Activated CD4-positive, alpha-beta memory T cell treated with anti-CD3 and anti-CD28 coated beads for 36 hours (primary cell): Measurements from ENCODE around the gene UNC5B. TPM values are rescaled to one million over a fixed set of nuclear protein-coding genes. Genes with fewer than 3 reads are reported as not detected.

Source experiments
- CTCF ChIA-PET: fragments of 350-600 bp; sonication (Branson Sonifier 250); formaldehyde crosslinking; loops from one replicate; lab custom pipeline; 2021; ENCODE audit warnings: antibody characterized with exemption, inconsistent platforms; lab: Charles Lee
- POLR2A ChIA-PET: fragments of 350-600 bp; sonication (Branson Sonifier 250); formaldehyde crosslinking; loops from one replicate; lab custom pipeline; 2021; ENCODE audit warnings: antibody characterized with exemption; lab: Charles Lee
- DNase-seq: peaks from one replicate; pipeline ENCODE4 v3.0.0-alpha.2; 2020
- H3K27ac Mint-ChIP-seq: one replicate; pipeline ENCODE4 v1.8.0; 2021; ENCODE audit warnings: mixed read lengths
- H3K27me3 Mint-ChIP-seq: one replicate; pipeline ENCODE4 v1.8.0; 2021; ENCODE audit warnings: mixed read lengths
- H3K36me3 Mint-ChIP-seq: one replicate; pipeline ENCODE4 v1.8.0; 2021; ENCODE audit warnings: mixed read lengths
- H3K4me1 Mint-ChIP-seq: one replicate; pipeline ENCODE4 v1.8.0; 2021; ENCODE audit warnings: low read depth, mixed read lengths
- H3K4me3 Mint-ChIP-seq: one replicate; pipeline ENCODE4 v1.8.0; 2021; ENCODE audit warnings: mild to moderate bottlenecking, mixed read lengths
- H3K9me3 Mint-ChIP-seq: one replicate; pipeline ENCODE4 v1.8.0; 2021; ENCODE audit warnings: mixed read lengths
- intact Hi-C: fragments of 100-400 bp; cut with micrococcal nuclease; formaldehyde crosslinking; loops from one replicate; pipeline ENCODE4 v1.15.1; 2023
- total RNA-seq, 2 experiments: library from RNA; stranded (reverse); gene quantifications; one replicate each; pipeline ENCODE4 v1.2.3, GENCODE V29; 2021

The UNC5B gene
- total RNA-seq, 2 experiments from 2014 or later = 0.02 TPM; not detected in 1

DNA sequence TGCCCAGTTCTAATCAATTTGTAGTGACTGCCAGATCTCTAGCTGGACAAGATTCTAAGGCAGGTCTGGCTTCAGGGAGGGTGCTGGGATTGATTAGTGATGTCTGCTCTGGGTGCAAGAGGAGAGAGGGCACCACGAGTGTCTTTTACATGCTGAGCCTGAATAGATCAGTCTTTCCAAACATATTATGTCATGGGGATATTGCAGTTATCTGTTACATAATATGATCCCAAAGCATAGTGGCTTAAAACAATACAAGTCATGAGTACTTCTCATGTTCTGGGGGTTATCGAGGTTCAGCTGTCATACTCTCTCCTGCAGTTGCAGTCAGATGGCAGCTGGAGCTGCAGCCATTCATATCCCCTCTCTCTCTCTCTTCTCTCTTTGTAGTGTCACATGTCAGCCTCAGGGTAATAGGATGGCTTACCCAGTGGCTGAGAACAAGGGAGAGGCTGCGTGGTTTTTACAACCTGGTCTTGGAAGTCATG, 132.7 kb downstream of the UNC5B start:
- H3K36me3 Mint-ChIP-seq = no peaks in the 10 kb centered on the region
- no peak overlapping the region for H3K4me3 Mint-ChIP-seq
- intact Hi-C loops = no loop called here
- ChIA-PET CTCF (interaction anchor here (1.1 kb wide), 1 partner anchor 225 kb away, joined by 4 read pairs; no protein-coding TSS in a partner anchor), POLR2A (no interaction called here)
- DNase-seq = no peak
- H3K9me3 Mint-ChIP-seq = no peaks in the 10 kb centered on the region
- no peaks in the 10 kb centered on the region for H3K27me3 Mint-ChIP-seq
- no peaks in the 10 kb centered on the region for H3K4me1 Mint-ChIP-seq
- H3K27ac Mint-ChIP-seq = no peak overlapping the region

DNA sequence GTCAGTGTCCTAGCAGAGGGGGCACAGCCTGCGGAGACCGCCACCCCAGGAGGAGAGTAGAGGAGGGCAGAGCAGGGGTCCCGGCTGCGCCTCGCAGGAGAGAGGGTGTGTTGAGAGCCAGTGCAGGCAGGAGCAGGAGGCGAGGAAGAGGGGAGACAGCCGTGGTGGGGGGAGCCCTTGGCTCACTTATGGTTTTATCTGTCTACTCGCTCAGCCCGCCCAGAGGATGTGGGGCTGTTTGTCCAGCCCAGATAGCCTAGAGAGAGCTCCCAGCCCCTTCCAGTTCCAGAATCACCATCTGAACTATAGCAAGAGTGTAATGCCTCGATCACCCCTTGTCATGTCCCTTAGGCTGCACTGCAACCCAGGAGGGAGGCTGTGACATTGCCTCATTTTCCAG, 133.3 kb downstream of the UNC5B start:
- Mint-ChIP-seq H3K4me1 (no peaks in the 10 kb centered on the region), H3K9me3 (no peaks in the 10 kb centered on the region)
- POLR2A ChIA-PET = no interaction called here

DNA sequence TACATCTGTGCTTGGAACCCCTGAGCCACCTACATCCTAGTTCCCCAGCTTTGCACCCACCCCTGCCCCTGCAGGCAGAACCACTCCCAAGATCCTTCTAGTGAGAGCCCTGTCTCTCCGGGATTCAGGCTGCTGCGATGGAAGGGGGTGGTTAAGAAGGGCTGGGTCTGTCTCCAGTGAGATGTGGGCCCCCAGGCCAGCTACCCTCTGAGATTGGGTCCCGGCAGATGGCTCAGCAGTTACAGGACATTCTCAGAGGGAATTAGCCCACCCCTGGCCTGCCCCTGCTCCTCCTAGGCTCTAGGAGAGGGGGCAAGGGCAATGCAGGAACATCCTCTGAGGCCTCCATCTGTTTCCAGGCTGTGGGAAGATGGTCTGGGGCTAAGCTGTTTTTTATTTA, 134.4 kb downstream of the UNC5B start:
- H3K4me3 Mint-ChIP-seq = no peak overlapping the region
- no peak for DNase-seq
- H3K36me3 Mint-ChIP-seq = no peaks in the 10 kb centered on the region
- H3K27ac Mint-ChIP-seq = no peak overlapping the region
- H3K9me3 Mint-ChIP-seq = no peaks in the 10 kb centered on the region
- POLR2A ChIA-PET = no interaction called here
- CTCF ChIA-PET = interaction anchor here (1.2 kb wide), 1 partner anchor 224 kb away, joined by 3 read pairs; no protein-coding TSS in a partner anchor
- no peaks in the 10 kb centered on the region for H3K27me3 Mint-ChIP-seq
- H3K4me1 Mint-ChIP-seq = no peaks in the 10 kb centered on the region
- intact Hi-C loops = no loop called here

More for the DNA sequence above, 133.3 kb downstream of the UNC5B start:
- intact Hi-C loops = no loop called here
- H3K36me3 Mint-ChIP-seq = no peaks in the 10 kb centered on the region
- no peak for DNase-seq
- H3K4me3 Mint-ChIP-seq = no peak overlapping the region
- CTCF ChIA-PET = interaction anchor here (0.6 kb wide), 1 partner anchor 1313 kb away, joined by 3 read pairs; no protein-coding TSS in a partner anchor
- no peaks in the 10 kb centered on the region for H3K27me3 Mint-ChIP-seq
- H3K27ac Mint-ChIP-seq = no peak overlapping the region

- no peak overlapping the region for H3K27ac Mint-ChIP-seq
- H3K27me3 Mint-ChIP-seq = no peaks in the 10 kb centered on the region
- intact Hi-C loops = no loop called here
- H3K36me3 Mint-ChIP-seq = no peaks in the 10 kb centered on the region
- no peak overlapping the region for H3K4me3 Mint-ChIP-seq
- H3K4me1 Mint-ChIP-seq = no peaks in the 10 kb centered on the region
- ChIA-PET CTCF (interaction anchor here (1.2 to 1.4 kb wide), 2 partner anchors 18 to 223 kb away, joined by 3 read pairs; no protein-coding TSS in a partner anchor), POLR2A (no interaction called here)
- no peak for DNase-seq
- H3K9me3 Mint-ChIP-seq = no peaks in the 10 kb centered on the region
These were observed 135.4 kb downstream of the UNC5B start for GRCh38 chr10:71347587-71348395.

DNA sequence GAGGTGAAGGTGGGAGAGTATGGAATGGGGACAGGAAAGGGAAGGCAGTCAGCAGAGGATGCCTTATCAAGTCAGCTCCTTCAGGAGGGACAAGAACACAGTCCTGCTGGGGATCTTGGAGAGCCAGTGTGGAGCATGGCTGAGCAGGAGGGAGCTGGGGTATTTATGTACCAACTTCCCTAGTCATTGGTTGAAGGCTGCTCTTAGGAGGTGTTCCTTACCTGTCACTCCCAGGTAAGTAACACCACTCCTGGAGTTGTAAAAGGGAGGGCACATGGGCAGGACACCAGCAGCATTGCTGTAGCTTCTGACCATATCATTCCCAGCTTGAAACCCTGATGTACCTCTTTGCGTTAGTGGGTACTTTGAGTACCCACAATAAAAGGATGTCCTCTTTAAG, 136.5 kb downstream of the UNC5B start:
- no peaks in the 10 kb centered on the region for H3K36me3 Mint-ChIP-seq
- DNase-seq = no peak
- no peaks in the 10 kb centered on the region for H3K27me3 Mint-ChIP-seq
- H3K4me3 Mint-ChIP-seq = no peak overlapping the region
- POLR2A ChIA-PET = no interaction called here
- no peaks in the 10 kb centered on the region for H3K4me1 Mint-ChIP-seq
- no peak overlapping the region for H3K27ac Mint-ChIP-seq
- intact Hi-C loops = no loop called here
- H3K9me3 Mint-ChIP-seq = no peaks in the 10 kb centered on the region
- CTCF ChIA-PET = interaction anchor here (1.4 kb wide), 1 partner anchor 17 kb away, joined by 3 read pairs; no protein-coding TSS in a partner anchor

GRCh38 chr10:71349406-71349805, 137.0 kb downstream of the UNC5B start:
- Mint-ChIP-seq H3K27me3 (no peaks in the 10 kb centered on the region), H3K4me3 (no peak overlapping the region), H3K27ac (no peak overlapping the region), H3K4me1 (no peaks in the 10 kb centered on the region), H3K9me3 (no peaks in the 10 kb centered on the region), H3K36me3 (no peaks in the 10 kb centered on the region)
- no peak for DNase-seq
- ChIA-PET POLR2A (no interaction called here), CTCF (no interaction called here)
- intact Hi-C loops = no loop called here

- intact Hi-C loops = no loop called here
- POLR2A ChIA-PET = no interaction called here
These were observed 138.7 kb downstream of the UNC5B start for GRCh38 chr10:71351087-71351486.

GRCh38 chr10:71351628-71352319, 139.4 kb downstream of the UNC5B start:
- POLR2A ChIA-PET = no interaction called here
- no peaks in the 10 kb centered on the region for H3K4me1 Mint-ChIP-seq
- H3K4me3 Mint-ChIP-seq = no peak overlapping the region
- intact Hi-C loops = no loop called here
- no peaks in the 10 kb centered on the region for H3K36me3 Mint-ChIP-seq
- H3K9me3 Mint-ChIP-seq = no peaks in the 10 kb centered on the region
- no peaks in the 10 kb centered on the region for H3K27me3 Mint-ChIP-seq
- H3K27ac Mint-ChIP-seq = no peak overlapping the region
- CTCF ChIA-PET = interaction anchor here (0.9 kb wide), 1 partner anchor 26 kb away, joined by 3 read pairs; no protein-coding TSS in a partner anchor
- no peak for DNase-seq

More at GRCh38 chr10:71351087-71351486, 138.7 kb downstream of the UNC5B start:
- Mint-ChIP-seq H3K36me3 (no peaks in the 10 kb centered on the region), H3K9me3 (no peaks in the 10 kb centered on the region), H3K4me1 (no peaks in the 10 kb centered on the region), H3K27ac (no peak overlapping the region), H3K27me3 (no peaks in the 10 kb centered on the region), H3K4me3 (no peak overlapping the region)
- CTCF ChIA-PET = interaction anchor here (0.6 kb wide), 1 partner anchor 302 kb away, joined by 3 read pairs; no protein-coding TSS in a partner anchor
- DNase-seq = no peak

Other genes starting within 250 kb of the UNC5B start
- gene SLC29A3, start 106.7 kb downstream of the UNC5B start, total RNA-seq = 1 to 10 TPM; 2.5 to 3.0 TPM
- gene CDH23, start 184.3 kb downstream of the UNC5B start, total RNA-seq = 1 to 10 TPM; 2.6 TPM